ENCODE measurements around the gene COX11. TPM values are rescaled to one million over a fixed set of nuclear protein-coding genes. Genes with fewer than 3 reads are reported as not detected.

Gene COX11
- polyA plus RNA-seq, 1 donor (not counting 4 experiments of a cell fraction or from before 2014, with no cell fraction given): 36.3 TPM

- Histone ChIP-seq H3K9ac (ENCODE audit: control insufficient read depth, extremely low read depth, insufficient read depth, low read length) (peak overlapping the region; percentile 91), H2AFZ (ENCODE audit: control insufficient read depth, low read length) (peak overlapping the region; percentile 98), H3K4me1 (ENCODE audit: control insufficient read depth, extremely low read depth, insufficient read depth, low read length) (peaks cover 14% of the 10 kb centered on the region), H3K4me2 (ENCODE audit: control insufficient read depth, extremely low read depth, insufficient read depth, low read depth, low read length) (peak overlapping the region; percentile 98), H3K36me3 (ENCODE audit: control insufficient read depth in 2 of 2, extremely low read depth in 1 of 2, insufficient read depth in 2 of 2, low read length in 2 of 2) (peaks cover 0 to 2% of the 10 kb centered on the region in 2 experiments), H3K9me1 (ENCODE audit: control insufficient read depth, extremely low read depth, insufficient read depth, low read length) (no peaks in the 10 kb centered on the region), H3K9me3 (ENCODE audit: control insufficient read depth, low read depth, low read length) (no peaks in the 10 kb centered on the region), H3K79me2 (ENCODE audit: control insufficient read depth, insufficient read depth, low read length) (peaks cover 40% of the 10 kb centered on the region), H3K27ac (ENCODE audit: control insufficient read depth, insufficient read depth, low read length) (peak overlapping the region; percentile 80), H4K20me1 (ENCODE audit: control insufficient read depth, extremely low read depth, insufficient read depth, low read length) (no peaks in the 10 kb centered on the region), H3K4me3 (ENCODE audit: control insufficient read depth in 2 of 3, extremely low read depth in 1 of 3, insufficient read depth in 2 of 3, low read depth in 1 of 3, low read length in 3 of 3) (peak overlapping the region; percentile 94 to 97 (median 96)), H3K27me3 (ENCODE audit: control insufficient read depth, extremely low read depth, insufficient read depth, low read length) (no peaks in the 10 kb centered on the region)
- dilution Hi-C loops (cut with MboI; ENCODE audit: extremely low pct_ligation_motif_present, low sequenced_read_pairs): no loop called here
- TF ChIP-seq EZH2 (IDR thresholded peaks at IDR 0.05; ENCODE audit: low read length): no peak
- TF ChIP-seq CTCF (optimal IDR thresholded peaks at IDR 0.05 in 1 of 3, IDR thresholded peaks at IDR 0.05 in 1 of 3, conservative IDR thresholded peaks at IDR 0.05 in 1 of 3; ENCODE audit: extremely low read depth in 1 of 3, insufficient read depth in 2 of 3, low read length in 3 of 3): no peak
- DNase-seq (ENCODE audit: low read depth, low spot score) (no peak), FAIRE-seq (no peak)
These were observed 506 bp upstream of the COX11 start for GRCh38 chr17:54968988-54969332.

GRCh38 chr17:54967621-54968261 is 713 bp downstream of the COX11 start:
- Histone ChIP-seq H3K36me3 (ENCODE audit: control insufficient read depth in 2 of 2, extremely low read depth in 1 of 2, insufficient read depth in 2 of 2, low read length in 2 of 2) (peaks cover 0 to 2% of the 10 kb centered on the region in 2 experiments), H2AFZ (ENCODE audit: control insufficient read depth, low read length) (peak overlapping the region; percentile 99), H3K79me2 (ENCODE audit: control insufficient read depth, insufficient read depth, low read length) (peaks cover 37% of the 10 kb centered on the region), H3K9me1 (ENCODE audit: control insufficient read depth, extremely low read depth, insufficient read depth, low read length) (no peaks in the 10 kb centered on the region), H3K9ac (ENCODE audit: control insufficient read depth, extremely low read depth, insufficient read depth, low read length) (peak overlapping the region; percentile 91), H4K20me1 (ENCODE audit: control insufficient read depth, extremely low read depth, insufficient read depth, low read length) (no peaks in the 10 kb centered on the region), H3K4me3 (ENCODE audit: control insufficient read depth in 2 of 3, extremely low read depth in 1 of 3, insufficient read depth in 2 of 3, low read depth in 1 of 3, low read length in 3 of 3) (peak overlapping the region; percentile 94 to 97 (median 96)), H3K27ac (ENCODE audit: control insufficient read depth, insufficient read depth, low read length) (peak overlapping the region; percentile 80), H3K4me1 (ENCODE audit: control insufficient read depth, extremely low read depth, insufficient read depth, low read length) (peaks cover 14% of the 10 kb centered on the region), H3K27me3 (ENCODE audit: control insufficient read depth, extremely low read depth, insufficient read depth, low read length) (no peaks in the 10 kb centered on the region), H3K9me3 (ENCODE audit: control insufficient read depth, low read depth, low read length) (no peaks in the 10 kb centered on the region), H3K4me2 (ENCODE audit: control insufficient read depth, extremely low read depth, insufficient read depth, low read depth, low read length) (peak overlapping the region; percentile 92)
- dilution Hi-C loops (cut with MboI; ENCODE audit: extremely low pct_ligation_motif_present, low sequenced_read_pairs): no loop called here
- DNase-seq (ENCODE audit: low read depth, low spot score) (no peak), FAIRE-seq (no peak)
- TF ChIP-seq EZH2 (IDR thresholded peaks at IDR 0.05; ENCODE audit: low read length): no peak
- TF ChIP-seq CTCF (optimal IDR thresholded peaks at IDR 0.05 in 1 of 3, IDR thresholded peaks at IDR 0.05 in 1 of 3, conservative IDR thresholded peaks at IDR 0.05 in 1 of 3; ENCODE audit: extremely low read depth in 1 of 3, insufficient read depth in 2 of 3, low read length in 3 of 3): peak in 2 of 3 experiments; percentile 42 to 50

Data from keratinocyte (primary cell).